ENCODE results near the gene KLHL42. TPM values are rescaled to one million over a fixed set of nuclear protein-coding genes. Genes with fewer than 3 reads are reported as not detected.
A peak's percentile ranks its signal among the peaks of the same experiment; 100 is the strongest.

Gene KLHL42
- total RNA-seq, 1 experiment from 2014 or later: 32.5 TPM

- Mint-ChIP-seq H3K36me3 (ENCODE audit: insufficient read depth, unreplicated experiment) (peaks cover 40% of the 10 kb centered on the region), H3K27ac (ENCODE audit: low read depth, unreplicated experiment) (peak overlapping the region; percentile 74), H3K4me1 (ENCODE audit: insufficient read depth, unreplicated experiment) (peaks cover 28% of the 10 kb centered on the region), H3K4me3 (ENCODE audit: unreplicated experiment) (peak overlapping the region; percentile 21), H3K27me3 (ENCODE audit: insufficient read depth, unreplicated experiment) (no peaks in the 10 kb centered on the region), H3K9me3 (ENCODE audit: unreplicated experiment) (peaks cover 7% of the 10 kb centered on the region)
- intact Hi-C loops (cut with micrococcal nuclease): loop anchor here (5.0 kb wide), 1 partner anchor 195 kb away; no protein-coding TSS in a partner anchor
- ChIA-PET POLR2A (interaction anchor here (0.5 to 3.8 kb wide), 11 partner anchors 10 to 639 kb away, joined by 3 to 23 read pairs (median 3); partner anchors contain the start of genes KLHL42 and MANSC4), CTCF (interaction anchor here (0.5 to 1.4 kb wide), 10 partner anchors 11 to 568 kb away, joined by 3 to 5 read pairs (median 4); no protein-coding TSS in a partner anchor)
- TF ChIP-seq CTCF (IDR thresholded peaks at IDR 0.05; ENCODE audit: unreplicated experiment): no peak
- BruUV-seq (replicated peaks): no TSS peak
- DNase-seq (ENCODE audit: unreplicated experiment): peak; percentile 44
These were observed 32.8 kb upstream of the KLHL42 start for GRCh38 chr12:27747111-27747820.

- POLR2A ChIA-PET: interaction anchor here (0.6 to 1.6 kb wide), 4 partner anchors 29 to 1628 kb away, joined by 3 to 4 read pairs (median 3); no protein-coding TSS in a partner anchor
- no peak for TF ChIP-seq CTCF (IDR thresholded peaks at IDR 0.05; ENCODE audit: unreplicated experiment)
- Mint-ChIP-seq H3K27me3 (ENCODE audit: insufficient read depth, unreplicated experiment) (no peaks in the 10 kb centered on the region), H3K27ac (ENCODE audit: low read depth, unreplicated experiment) (peak overlapping the region; percentile 74), H3K36me3 (ENCODE audit: insufficient read depth, unreplicated experiment) (peaks cover 33% of the 10 kb centered on the region), H3K4me3 (ENCODE audit: unreplicated experiment) (no peak overlapping the region), H3K4me1 (ENCODE audit: insufficient read depth, unreplicated experiment) (peaks cover 23% of the 10 kb centered on the region), H3K9me3 (ENCODE audit: unreplicated experiment) (peaks cover 7% of the 10 kb centered on the region)
- intact Hi-C loops (cut with micrococcal nuclease): no loop called here
- CTCF ChIA-PET: interaction anchor here (0.7 to 2.4 kb wide), 2 partner anchors 23 to 70 kb away, joined by 4 to 7 read pairs; no protein-coding TSS in a partner anchor
- peak; percentile 88 for DNase-seq (ENCODE audit: unreplicated experiment)
- no TSS peak for BruUV-seq (replicated peaks)
These were observed 28.5 kb upstream of the KLHL42 start for GRCh38 chr12:27751386-27752047.

GRCh38 chr12:27754795-27755194 is 25.2 kb upstream of the KLHL42 start:
- no peaks in the 10 kb centered on the region for H3K27me3 Mint-ChIP-seq (ENCODE audit: insufficient read depth, unreplicated experiment)
- H3K4me3 Mint-ChIP-seq (ENCODE audit: unreplicated experiment): no peak overlapping the region
- H3K4me1 Mint-ChIP-seq (ENCODE audit: insufficient read depth, unreplicated experiment): peaks cover 4% of the 10 kb centered on the region
- intact Hi-C loops (cut with micrococcal nuclease): no loop called here
- no TSS peak for BruUV-seq (replicated peaks)
- CTCF ChIA-PET: interaction anchor here (0.5 to 0.7 kb wide), 2 partner anchors 62 to 640 kb away, joined by 3 read pairs; no protein-coding TSS in a partner anchor
- H3K36me3 Mint-ChIP-seq (ENCODE audit: insufficient read depth, unreplicated experiment): peaks cover 35% of the 10 kb centered on the region
- DNase-seq (ENCODE audit: unreplicated experiment): no peak
- no peaks in the 10 kb centered on the region for H3K9me3 Mint-ChIP-seq (ENCODE audit: unreplicated experiment)
- H3K27ac Mint-ChIP-seq (ENCODE audit: low read depth, unreplicated experiment): no peak overlapping the region
- POLR2A ChIA-PET: interaction anchor here (0.5 to 3.5 kb wide), 5 partner anchors 8 to 1835 kb away, joined by 3 to 21 read pairs (median 4); partner anchors contain the start of genes KLHL42 and MANSC4
- TF ChIP-seq CTCF (IDR thresholded peaks at IDR 0.05; ENCODE audit: unreplicated experiment): no peak

- ChIA-PET POLR2A (interaction anchor here (1.2 kb wide), 1 partner anchor 23 kb away, joined by 4 read pairs; no protein-coding TSS in a partner anchor), CTCF (interaction anchor here (0.7 to 1.1 kb wide), 2 partner anchors 53 to 64 kb away, joined by 3 read pairs; no protein-coding TSS in a partner anchor)
- H3K4me3 Mint-ChIP-seq (ENCODE audit: unreplicated experiment): no peak overlapping the region
- no peaks in the 10 kb centered on the region for H3K9me3 Mint-ChIP-seq (ENCODE audit: unreplicated experiment)
- intact Hi-C loops (cut with micrococcal nuclease): no loop called here
- no TSS peak for BruUV-seq (replicated peaks)
- H3K27me3 Mint-ChIP-seq (ENCODE audit: insufficient read depth, unreplicated experiment): no peaks in the 10 kb centered on the region
- peak overlapping the region; percentile 49 for H3K27ac Mint-ChIP-seq (ENCODE audit: low read depth, unreplicated experiment)
- H3K36me3 Mint-ChIP-seq (ENCODE audit: insufficient read depth, unreplicated experiment): peaks cover 35% of the 10 kb centered on the region
- DNase-seq (ENCODE audit: unreplicated experiment): no peak
- peaks cover 4% of the 10 kb centered on the region for H3K4me1 Mint-ChIP-seq (ENCODE audit: insufficient read depth, unreplicated experiment)
- TF ChIP-seq CTCF (IDR thresholded peaks at IDR 0.05; ENCODE audit: unreplicated experiment): no peak
These were observed 23.3 kb upstream of the KLHL42 start for GRCh38 chr12:27756670-27757195.

Measured in MCF 10A (cell line).